GM20000 (cell line): ENCODE data around the gene SLC51B.

ENCODE experiments used
- DNase-seq: peaks from one replicate; pipeline ENCODE4 v3.0.0; 2012; ENCODE audit warnings: low spot score
- CTCF ChIP-seq: IDR thresholded peaks from 2 replicates; pipeline ENCODE4 v1.5.1; 2012; ENCODE audit warnings: mild to moderate bottlenecking, control low read depth; ENCODE audit errors: extremely low read depth, missing control alignments

Gene SLC51B

GRCh38 chr15:65076486-65077290, 31.5 kb downstream of the SLC51B start, which contains the start of gene KBTBD13:
Gene KBTBD13, plus strand, starts transcription at chr15:65076746. Its CDS starts 70 bp downstream, at chr15:65076816.
- no peak for TF ChIP-seq CTCF
- no peak for DNase-seq

- DNase-seq: no peak
- no peak for TF ChIP-seq CTCF
Measured at GRCh38 chr15:65077291-65077980, 32.2 kb downstream of the SLC51B start.

- peak; percentile 82 for DNase-seq
- peak; percentile 75 for TF ChIP-seq CTCF
Measured at GRCh38 chr15:65077981-65078352, 32.8 kb downstream of the SLC51B start.

GRCh38 chr15:65079580-65079979, 34.4 kb downstream of the SLC51B start:
- no peak for DNase-seq
- TF ChIP-seq CTCF: no peak

GRCh38 chr15:65081270-65081669, 36.1 kb downstream of the SLC51B start:
- no peak for TF ChIP-seq CTCF

GRCh38 chr15:65081758-65082157, 36.6 kb downstream of the SLC51B start:
- no peak for TF ChIP-seq CTCF
- no peak for DNase-seq

More at GRCh38 chr15:65081270-65081669, 36.1 kb downstream of the SLC51B start:
- no peak for DNase-seq

- DNase-seq: no peak
- no peak for TF ChIP-seq CTCF
Measured at GRCh38 chr15:65082303-65082953, 37.2 kb downstream of the SLC51B start.
